GM21360 (cell line): ENCODE data around the gene MXD4.

ENCODE experiments used
- ATAC-seq: cut with Tn5 transposase; IDR thresholded peaks from one replicate; pipeline ENCODE4 v1.9.1; 2021; ENCODE audit warnings: mild to moderate bottlenecking, moderate library complexity; ENCODE audit not compliant: unreplicated experiment

Gene MXD4

GRCh38 chr4:2292646-2293108 lies 30.8 kb upstream of the MXD4 start:
- ATAC-seq, result no peak

GRCh38 chr4:2291705-2292645 lies 30.1 kb upstream of the MXD4 start:
- no peak for ATAC-seq

- ATAC-seq, result no peak
Observed at GRCh38 chr4:2290974-2291704, 29.2 kb upstream of the MXD4 start.

- no peak for ATAC-seq
Observed at GRCh38 chr4:2290488-2290887, 28.6 kb upstream of the MXD4 start.

GRCh38 chr4:2289955-2290333 lies 28.0 kb upstream of the MXD4 start:
- ATAC-seq, result no peak

GRCh38 chr4:2289311-2289954 lies 27.5 kb upstream of the MXD4 start:
- no peak for ATAC-seq

- no peak for ATAC-seq
Observed at GRCh38 chr4:2288051-2288541, 26.2 kb upstream of the MXD4 start.

- ATAC-seq, result no peak
Observed at GRCh38 chr4:2287594-2287915, 25.6 kb upstream of the MXD4 start.

- ATAC-seq, result no peak
Observed at GRCh38 chr4:2286904-2287593, 25.1 kb upstream of the MXD4 start.

GRCh38 chr4:2285613-2286381 lies 23.9 kb upstream of the MXD4 start:
- no peak for ATAC-seq

- no peak for ATAC-seq
Observed at GRCh38 chr4:2284934-2285612, 23.2 kb upstream of the MXD4 start.

GRCh38 chr4:2284161-2284933 lies 22.4 kb upstream of the MXD4 start:
- ATAC-seq, result no peak

- ATAC-seq, result no peak
Observed at GRCh38 chr4:2283199-2283711, 21.3 kb upstream of the MXD4 start.

GRCh38 chr4:2281575-2282343 lies 19.9 kb upstream of the MXD4 start:
- ATAC-seq, result no peak

- no peak for ATAC-seq
Observed at GRCh38 chr4:2280531-2281300, 18.8 kb upstream of the MXD4 start.

- ATAC-seq, result no peak
Observed at GRCh38 chr4:2277956-2278355, 16.0 kb upstream of the MXD4 start.
